ENCODE measurements around the gene PHACTR2.
"Not testable (repeated sequence)": the region's sequence is repeated elsewhere in the genome, so short reads cannot be mapped to it uniquely, and the experiment has no call there.

The PHACTR2 gene

DNA sequence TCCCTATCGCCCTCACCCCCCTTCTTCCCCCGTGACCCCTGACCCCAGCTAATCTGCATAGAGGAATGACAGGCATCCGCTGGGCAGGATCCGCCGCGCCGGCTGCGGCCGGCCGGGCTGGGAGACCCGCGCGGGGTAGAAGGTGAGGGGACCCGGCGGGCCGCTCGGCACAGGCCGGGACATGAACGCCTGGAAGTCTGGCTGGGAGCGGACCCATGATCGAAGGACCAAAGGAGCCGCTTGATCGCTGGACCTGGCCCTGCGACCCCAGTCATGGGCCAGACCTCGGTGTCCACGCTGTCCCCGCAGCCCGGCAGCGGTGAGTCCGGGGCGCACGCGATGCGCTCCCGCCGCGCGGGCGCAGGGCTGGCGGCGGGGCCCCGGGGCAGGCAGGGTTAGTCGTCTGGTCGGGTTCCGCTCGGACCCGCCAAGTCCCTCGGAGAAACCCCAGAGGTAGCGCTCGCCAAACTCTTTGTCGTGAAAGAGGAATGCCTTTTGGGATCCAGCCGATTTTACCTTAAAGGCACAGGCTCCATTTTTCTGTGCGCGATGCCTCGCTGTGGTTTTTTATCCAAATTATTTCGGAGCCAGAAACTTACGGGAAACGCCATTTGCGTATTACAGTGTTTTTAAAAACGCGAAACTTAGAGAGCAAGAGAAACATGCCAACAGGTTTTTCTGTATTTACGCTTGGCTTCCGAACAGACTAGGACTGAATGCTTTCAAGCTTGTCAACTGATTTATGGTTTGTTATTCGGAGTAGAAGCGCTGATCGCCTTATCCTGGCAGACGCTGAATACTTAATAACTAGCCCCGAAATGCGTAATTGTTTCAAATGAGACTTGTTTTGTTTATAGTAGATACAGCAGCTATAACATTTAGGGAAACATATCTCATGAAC lies at the start of gene PHACTR2:
Gene PHACTR2, plus strand, starts transcription at position 75 of the 901 bp plus-strand sequence. Its CDS starts 199 bp downstream, at position 274.
- no peak for FAIRE-seq
- peak; percentile 25 for DNase-seq (ENCODE audit: insufficient read length, low spot score)
- peak; percentile 46; the same call in 1 of the 2 replicates for TF ChIP-seq POLR2A (IDR thresholded peaks at IDR 0.05; ENCODE audit: low read depth, low read length)

DNA sequence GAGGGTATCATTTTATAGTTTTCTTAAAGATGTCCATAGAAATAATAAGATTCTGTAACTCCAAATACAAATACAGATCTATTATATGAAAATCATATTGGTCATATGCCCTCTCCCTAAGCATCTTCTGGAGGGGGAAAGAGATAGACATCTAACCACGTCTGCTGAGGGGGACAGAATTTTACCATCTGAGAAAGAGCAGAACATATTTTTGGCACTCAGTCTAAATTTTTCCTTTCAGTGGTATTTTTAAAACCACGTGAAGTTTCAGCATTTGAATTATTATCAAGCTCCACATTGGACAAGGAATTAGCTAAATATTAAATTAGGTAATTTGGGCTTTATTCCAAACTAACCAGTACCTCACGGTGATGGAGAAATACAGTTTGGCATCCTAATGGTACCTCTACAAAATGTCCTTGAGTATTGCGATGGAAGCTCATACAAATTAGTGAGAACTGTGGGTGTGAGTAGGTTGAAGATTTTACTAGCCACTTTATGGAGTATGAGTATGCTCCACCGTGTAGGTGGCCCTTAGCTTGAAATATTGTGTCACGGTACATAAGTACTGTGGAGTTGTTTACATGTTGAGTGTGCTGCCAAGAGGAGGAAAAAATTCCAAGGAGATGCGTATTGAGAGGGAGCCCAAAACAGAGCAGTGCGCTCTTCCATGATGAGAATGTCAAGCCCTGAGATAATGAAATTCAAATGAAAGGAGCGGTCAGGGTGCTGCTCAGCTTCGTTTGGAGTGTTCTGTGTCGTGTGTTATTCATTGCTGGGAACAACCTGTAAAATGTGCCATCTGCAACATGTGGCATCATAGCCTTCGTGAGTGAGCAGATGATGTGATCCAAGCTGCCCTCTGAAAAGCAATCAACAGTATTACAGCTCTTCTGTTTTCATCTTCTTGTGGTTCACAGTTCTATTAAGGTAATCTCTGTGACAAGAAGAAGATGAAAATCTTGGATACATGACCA lies 48.4 kb upstream of the PHACTR2 start:
- TF ChIP-seq POLR2A (IDR thresholded peaks at IDR 0.05; ENCODE audit: low read depth, low read length): no peak
- no peak for DNase-seq (ENCODE audit: insufficient read length, low spot score)
- FAIRE-seq: no peak

DNA sequence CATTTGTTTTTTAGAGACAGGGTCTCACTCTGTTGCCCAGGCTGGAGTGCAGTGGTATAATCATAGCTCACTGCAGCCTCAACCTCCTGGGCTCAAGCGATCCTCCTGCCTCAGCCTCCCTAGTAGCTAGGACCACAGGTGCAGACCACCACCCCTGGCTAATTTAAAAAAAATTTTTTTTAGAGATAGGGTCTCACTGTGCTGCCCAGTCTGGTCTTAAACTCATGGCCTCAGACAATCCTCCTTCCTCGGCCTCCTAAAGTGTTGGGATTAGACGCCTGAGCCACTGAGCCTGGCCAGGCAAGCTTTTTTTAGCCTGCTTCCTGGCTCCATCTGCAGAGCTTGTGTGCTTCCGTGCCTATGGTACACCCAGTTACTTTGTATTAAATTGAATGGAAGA lies 46.6 kb upstream of the PHACTR2 start:
- DNase-seq (ENCODE audit: insufficient read length, low spot score): not testable (repeated sequence)

DNA sequence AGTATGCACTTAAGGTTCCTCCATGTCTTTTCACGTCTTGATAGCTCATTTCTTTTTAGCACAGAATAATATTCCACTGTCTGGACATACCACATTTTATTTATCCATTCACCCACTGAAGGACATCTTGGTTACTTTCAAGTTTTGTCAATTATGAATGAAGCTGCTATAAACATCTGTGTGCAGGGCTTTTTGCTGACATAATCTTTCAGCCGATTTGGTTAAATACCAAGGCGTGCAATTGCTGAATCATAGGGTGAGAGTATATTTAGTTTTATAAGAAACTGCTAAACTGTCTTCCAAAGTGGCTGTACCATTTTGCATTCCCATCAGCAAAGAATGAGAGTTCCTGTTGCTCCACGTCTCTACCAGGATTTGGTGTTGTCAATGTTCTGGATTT lies 44.9 kb upstream of the PHACTR2 start:
- FAIRE-seq: no peak
- TF ChIP-seq POLR2A (IDR thresholded peaks at IDR 0.05; ENCODE audit: low read depth, low read length): no peak
- DNase-seq (ENCODE audit: insufficient read length, low spot score): no peak

More for the DNA sequence above, 46.6 kb upstream of the PHACTR2 start:
- not testable (repeated sequence) for FAIRE-seq

DNA sequence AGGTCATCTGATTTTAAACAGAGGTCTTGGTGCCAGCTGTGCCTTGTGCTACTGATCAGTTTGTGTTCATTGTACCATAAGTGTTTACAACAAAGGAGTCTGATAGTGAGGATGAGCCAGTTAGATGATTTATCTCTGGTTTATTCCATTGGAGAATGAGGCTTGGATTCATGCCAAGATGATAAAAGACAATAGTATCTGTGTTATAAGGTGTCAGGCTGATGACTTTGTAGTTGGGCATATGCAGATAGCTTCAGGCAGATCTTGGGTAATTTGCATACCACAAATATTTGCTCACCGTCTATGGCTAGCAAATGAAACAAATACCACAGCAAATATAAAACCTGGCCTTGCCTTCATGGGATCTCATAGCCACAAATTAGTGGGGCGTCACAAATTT lies 43.3 kb upstream of the PHACTR2 start:
- no peak for FAIRE-seq

DNA sequence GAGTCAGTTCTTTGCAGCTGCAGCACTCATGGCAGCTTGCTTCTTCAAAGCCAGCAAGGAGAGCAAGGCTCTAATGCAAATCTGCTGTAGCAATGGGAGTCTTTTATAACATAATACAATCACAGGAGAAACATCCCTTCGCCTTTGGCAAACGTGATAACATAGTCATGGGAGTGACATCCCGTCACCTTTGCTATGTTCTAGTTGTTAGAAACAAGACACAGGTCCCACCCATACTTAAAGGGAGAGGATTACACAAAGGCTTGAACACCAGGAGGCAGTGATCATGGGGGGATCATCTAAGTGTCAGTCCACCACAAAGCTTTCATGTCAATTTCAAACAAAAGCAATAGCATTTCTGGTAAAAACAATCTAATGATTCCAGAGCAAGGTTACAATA lies 40.1 kb upstream of the PHACTR2 start:
- no peak for FAIRE-seq
- no peak for TF ChIP-seq POLR2A (IDR thresholded peaks at IDR 0.05; ENCODE audit: low read depth, low read length)

More for the DNA sequence above, 43.3 kb upstream of the PHACTR2 start:
- TF ChIP-seq POLR2A (IDR thresholded peaks at IDR 0.05; ENCODE audit: low read depth, low read length): no peak
- no peak for DNase-seq (ENCODE audit: insufficient read length, low spot score)

DNA sequence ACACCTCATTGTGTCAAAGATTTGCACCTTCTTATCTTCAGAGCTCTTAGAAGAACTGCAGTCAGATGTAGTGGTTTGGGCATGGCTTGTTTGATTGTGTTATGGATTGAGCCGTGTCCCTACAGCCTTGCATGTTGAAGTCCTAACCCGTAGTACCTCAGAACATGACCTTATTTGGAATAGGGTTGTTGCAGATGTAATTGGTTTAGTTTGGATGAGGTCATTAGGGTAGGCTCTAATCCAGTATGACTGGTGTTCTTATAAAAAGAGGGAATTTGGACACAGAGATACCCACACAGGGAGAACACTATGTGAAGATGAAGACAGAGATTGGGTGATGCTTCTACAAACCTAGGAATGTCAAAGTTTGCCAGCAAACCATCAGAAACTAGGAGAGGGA lies 35.4 kb upstream of the PHACTR2 start:
- FAIRE-seq (no peak), DNase-seq (ENCODE audit: insufficient read length, low spot score) (no peak)
- no peak for TF ChIP-seq POLR2A (IDR thresholded peaks at IDR 0.05; ENCODE audit: low read depth, low read length)

More for the DNA sequence above, 40.1 kb upstream of the PHACTR2 start:
- DNase-seq (ENCODE audit: insufficient read length, low spot score): no peak

DNA sequence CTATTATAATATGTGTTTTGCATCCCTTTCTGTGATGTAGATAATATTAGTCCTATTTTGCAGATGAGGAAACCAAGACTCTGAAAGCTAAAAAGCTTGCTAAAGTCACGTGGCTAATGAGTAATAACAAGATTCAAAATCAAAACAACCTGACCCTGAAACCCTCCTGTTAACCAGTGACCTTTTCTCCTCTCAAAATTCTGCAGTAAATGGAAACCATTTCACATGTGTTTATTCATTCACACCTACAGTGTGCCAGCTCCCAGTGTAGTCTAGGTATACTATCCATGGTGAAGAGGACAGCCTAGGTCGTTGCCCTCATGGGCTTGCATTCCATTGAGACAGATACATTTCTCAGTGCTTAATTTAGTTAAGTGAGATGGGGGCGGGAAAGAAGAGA lies 30.6 kb upstream of the PHACTR2 start:
- no peak for DNase-seq (ENCODE audit: insufficient read length, low spot score)
- no peak for TF ChIP-seq POLR2A (IDR thresholded peaks at IDR 0.05; ENCODE audit: low read depth, low read length)
- FAIRE-seq: no peak

DNA sequence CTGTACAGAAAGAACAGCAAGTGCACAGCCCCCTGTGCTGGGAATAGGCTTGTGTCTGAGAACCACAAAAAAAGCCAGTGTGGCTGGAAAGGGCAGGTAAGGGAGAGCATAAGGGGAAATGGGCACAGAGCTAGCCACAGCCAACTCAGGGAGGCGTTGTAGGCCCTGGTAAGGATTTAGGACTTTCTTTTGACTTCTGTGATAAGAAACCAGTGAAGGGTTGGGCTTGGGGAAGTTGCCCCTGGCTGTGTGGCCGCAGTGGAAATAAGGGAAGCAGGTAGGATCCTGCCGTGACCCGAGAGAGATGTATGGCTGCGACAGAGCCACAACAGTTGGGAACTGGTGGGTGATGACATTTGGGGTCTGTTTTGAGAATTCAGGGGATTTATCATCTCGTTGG lies 30.0 kb upstream of the PHACTR2 start:
- TF ChIP-seq POLR2A (IDR thresholded peaks at IDR 0.05; ENCODE audit: low read depth, low read length): no peak
- FAIRE-seq (no peak), DNase-seq (ENCODE audit: insufficient read length, low spot score) (no peak)

DNA sequence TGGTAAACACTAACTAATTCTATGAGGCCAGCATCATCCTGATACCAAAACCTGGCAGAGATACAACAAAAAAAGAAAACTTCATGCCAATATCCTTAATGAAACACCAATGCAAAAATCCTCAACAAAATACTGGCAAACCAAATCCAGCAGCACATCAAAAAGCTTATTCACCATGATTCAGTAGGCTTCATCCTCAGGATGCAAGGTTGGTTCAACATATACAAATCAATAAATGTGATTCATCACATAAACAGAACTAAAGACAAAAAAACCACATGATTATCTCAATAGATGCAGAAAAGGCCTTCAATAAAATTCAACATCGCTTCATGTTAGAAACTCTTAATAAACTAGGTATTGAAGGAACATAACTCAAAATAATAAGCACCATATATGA lies 28.4 kb upstream of the PHACTR2 start:
- DNase-seq (ENCODE audit: insufficient read length, low spot score); FAIRE-seq: not testable (repeated sequence)

DNA sequence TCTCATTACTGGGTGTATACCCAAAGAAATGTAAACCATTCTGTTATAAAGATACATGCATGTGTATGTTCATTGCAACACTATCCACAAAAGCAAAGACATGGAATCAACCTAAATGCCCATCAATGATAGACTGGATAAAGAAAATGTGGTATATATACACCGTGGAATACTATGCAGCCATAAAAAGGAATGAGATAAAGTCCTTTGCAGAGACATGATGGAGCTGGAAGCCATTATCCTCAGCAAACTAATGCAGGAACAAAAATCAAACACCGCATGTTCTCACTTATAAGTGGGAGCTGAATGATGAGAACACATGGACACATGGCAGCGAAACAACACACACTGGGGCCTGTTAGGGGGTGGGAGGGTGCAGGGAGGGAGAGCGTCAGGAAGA lies 26.4 kb upstream of the PHACTR2 start:
- FAIRE-seq; DNase-seq (ENCODE audit: insufficient read length, low spot score): not testable (repeated sequence)

DNA sequence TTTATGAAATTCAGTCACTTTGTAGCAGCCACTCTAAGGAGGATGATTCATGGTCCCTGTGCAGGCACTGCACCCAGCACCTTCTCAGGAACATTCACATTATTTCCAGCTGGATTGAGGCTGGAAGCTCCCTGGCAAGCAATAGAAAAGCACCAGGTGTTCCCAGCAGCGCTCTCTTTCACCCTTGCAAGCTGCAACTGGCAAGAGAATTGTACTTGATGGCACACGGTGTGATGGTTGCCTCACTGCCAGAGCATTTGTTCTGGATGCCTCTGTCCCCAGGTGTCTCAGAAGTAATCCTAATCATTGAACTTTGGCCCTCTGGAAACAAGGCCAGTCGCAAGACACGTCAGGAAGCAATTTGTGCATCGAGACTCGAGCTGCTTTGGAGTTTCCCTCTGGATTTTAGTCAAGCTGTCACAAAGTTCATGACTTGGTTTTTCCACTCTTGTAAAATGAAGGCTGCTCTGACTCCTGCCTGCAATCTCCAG lies 24.9 kb upstream of the PHACTR2 start:
- no peak for DNase-seq (ENCODE audit: insufficient read length, low spot score)
- no peak for TF ChIP-seq POLR2A (IDR thresholded peaks at IDR 0.05; ENCODE audit: low read depth, low read length)
- no peak for FAIRE-seq

DNA sequence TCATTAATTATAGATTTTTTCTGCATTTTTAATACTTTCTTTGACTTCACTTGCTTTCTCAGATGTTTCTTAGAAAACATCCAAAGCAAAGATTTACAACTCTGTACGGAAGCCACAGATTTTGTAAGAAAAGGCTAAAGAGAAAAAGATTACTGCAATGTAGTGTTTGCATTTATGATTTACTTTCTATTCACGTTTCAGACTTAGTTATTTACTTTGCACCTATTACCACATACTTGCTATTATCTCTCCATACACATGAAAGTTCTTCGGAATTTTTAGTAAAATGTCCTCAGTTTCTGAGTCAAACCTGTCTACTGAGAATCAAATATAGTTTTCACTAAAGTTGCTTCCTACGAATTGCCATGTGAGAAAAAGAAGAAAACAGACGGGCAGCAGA lies 22.2 kb upstream of the PHACTR2 start:
- no peak for FAIRE-seq
- no peak for TF ChIP-seq POLR2A (IDR thresholded peaks at IDR 0.05; ENCODE audit: low read depth, low read length)

DNA sequence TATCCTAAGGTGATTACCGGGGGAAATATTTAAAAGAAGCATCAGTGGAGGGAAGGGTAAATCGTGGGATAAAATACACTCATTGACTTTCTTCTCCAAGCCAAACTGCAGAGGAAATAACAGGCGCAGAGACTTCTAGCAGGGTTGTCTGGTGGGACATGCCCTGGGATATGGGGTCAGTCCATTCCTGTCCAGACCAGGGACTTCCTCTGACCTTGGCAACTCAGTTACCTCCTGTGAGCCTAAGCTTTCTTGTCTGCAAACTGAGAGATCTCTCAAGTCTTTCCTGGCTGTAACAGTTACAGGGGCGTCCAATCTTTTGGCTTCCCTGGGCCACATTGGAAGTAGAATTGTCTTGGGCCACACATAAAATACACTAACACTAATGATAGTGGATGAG lies 21.7 kb upstream of the PHACTR2 start:
- no peak for TF ChIP-seq POLR2A (IDR thresholded peaks at IDR 0.05; ENCODE audit: low read depth, low read length)
- FAIRE-seq: no peak
- DNase-seq (ENCODE audit: insufficient read length, low spot score): no peak

More for the DNA sequence above, 22.2 kb upstream of the PHACTR2 start:
- no peak for DNase-seq (ENCODE audit: insufficient read length, low spot score)

Measured in H54 (cell line).